T-helper 2 cell treated with Interferon-gamma antibody and Interleukin-4, amounts not matched to agents 5 μg/mL and 100 μg/mL, for 36 hours (primary cell): ENCODE results near the gene CCK.
"Not testable (repeated sequence)": the region's sequence is repeated elsewhere in the genome, so short reads cannot be mapped to it uniquely, and the experiment has no call there.

Experiments used
- DNase-seq: peaks from one replicate; pipeline ENCODE4 v3.0.0; 2021; ENCODE audit warnings: low spot score
- H3K27ac Mint-ChIP-seq: one replicate; pipeline ENCODE4 v1.8.0; 2021; ENCODE audit warnings: mild to moderate bottlenecking, mixed read lengths
- H3K27me3 Mint-ChIP-seq: one replicate; pipeline ENCODE4 v1.8.0; 2021; ENCODE audit warnings: low read depth, mixed read lengths
- H3K36me3 Mint-ChIP-seq: one replicate; pipeline ENCODE4 v1.8.0; 2021; ENCODE audit warnings: low read depth, mixed read lengths
- H3K4me1 Mint-ChIP-seq: one replicate; pipeline ENCODE4 v1.8.0; 2021; ENCODE audit warnings: low read depth, mixed read lengths
- H3K4me3 Mint-ChIP-seq: one replicate; pipeline ENCODE4 v1.8.0; 2022; ENCODE audit warnings: mild to moderate bottlenecking, moderate library complexity, mixed read lengths
- H3K9me3 Mint-ChIP-seq: one replicate; pipeline ENCODE4 v1.8.0; 2021; ENCODE audit warnings: mixed read lengths

CCK gene

DNA sequence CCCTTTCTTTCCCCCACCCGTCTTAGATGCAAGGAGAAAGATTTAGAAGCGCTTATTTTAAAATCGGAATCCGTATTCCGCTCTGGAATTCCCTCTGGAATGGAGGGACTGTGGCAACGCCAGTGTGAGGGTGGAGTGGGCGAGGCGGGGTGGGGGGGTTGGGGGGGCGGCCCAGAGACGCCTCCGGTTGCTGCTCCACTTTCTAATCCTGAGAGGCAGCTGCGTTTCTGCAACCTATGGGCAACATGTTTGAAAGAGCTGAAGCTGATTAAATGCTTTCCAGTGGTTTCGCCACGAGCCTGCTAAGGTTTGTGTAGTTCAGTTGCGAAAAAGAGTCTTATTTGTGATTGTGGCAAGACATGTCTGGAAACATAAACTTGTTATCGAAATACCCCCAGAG, at the start of gene CCK:
CCK (minus strand) TSS at position 101 of the 400 bp plus-strand sequence. CDS start 2,555 bp downstream, outside the sequence.
- no peak for DNase-seq
- Mint-ChIP-seq H3K9me3 (no peaks in the 10 kb centered on the region), H3K27me3 (peaks cover 70% of the 10 kb centered on the region), H3K27ac (no peak within 1 kb of the TSS), H3K4me1 (peaks cover 2% of the 10 kb centered on the region), H3K36me3 (no peaks in the 10 kb centered on the region), H3K4me3 (no peak within 1 kb of the TSS)

- H3K27ac Mint-ChIP-seq = no peak overlapping the region
- H3K9me3 Mint-ChIP-seq = peaks cover 32% of the 10 kb centered on the region
- no peaks in the 10 kb centered on the region for H3K27me3 Mint-ChIP-seq
- H3K4me1 Mint-ChIP-seq = no peaks in the 10 kb centered on the region
- no peak for DNase-seq
- H3K4me3 Mint-ChIP-seq = no peak overlapping the region
- H3K36me3 Mint-ChIP-seq = peaks cover 3% of the 10 kb centered on the region
These were observed 48.4 kb upstream of the CCK start for GRCh38 chr3:42314411-42314810.

DNA sequence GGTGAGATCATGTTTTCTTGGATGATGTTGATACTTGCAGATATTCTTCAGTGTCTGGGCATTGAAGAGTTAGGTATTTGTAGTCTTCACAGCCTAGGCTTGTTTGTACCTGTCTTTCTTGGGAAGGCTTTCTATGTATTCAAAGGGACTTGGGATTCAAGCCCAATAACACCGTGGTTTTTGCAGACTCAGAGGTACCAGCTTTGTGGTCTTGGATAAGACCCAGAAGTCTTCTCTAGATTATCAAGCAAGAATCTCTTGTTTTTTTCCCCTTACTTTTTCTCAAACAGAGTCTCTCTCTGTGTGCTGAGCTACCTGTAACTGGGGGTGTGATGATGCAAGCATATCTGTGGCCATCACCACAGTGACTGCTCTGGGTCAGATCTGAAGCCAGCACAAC, 42.7 kb upstream of the CCK start:
- H3K27ac Mint-ChIP-seq = no peak overlapping the region
- H3K27me3 Mint-ChIP-seq = peaks cover 6% of the 10 kb centered on the region
- no peak for DNase-seq
- H3K4me1 Mint-ChIP-seq = no peaks in the 10 kb centered on the region
- H3K36me3 Mint-ChIP-seq = no peaks in the 10 kb centered on the region
- H3K9me3 Mint-ChIP-seq = peaks cover 9% of the 10 kb centered on the region
- no peak overlapping the region for H3K4me3 Mint-ChIP-seq

DNA sequence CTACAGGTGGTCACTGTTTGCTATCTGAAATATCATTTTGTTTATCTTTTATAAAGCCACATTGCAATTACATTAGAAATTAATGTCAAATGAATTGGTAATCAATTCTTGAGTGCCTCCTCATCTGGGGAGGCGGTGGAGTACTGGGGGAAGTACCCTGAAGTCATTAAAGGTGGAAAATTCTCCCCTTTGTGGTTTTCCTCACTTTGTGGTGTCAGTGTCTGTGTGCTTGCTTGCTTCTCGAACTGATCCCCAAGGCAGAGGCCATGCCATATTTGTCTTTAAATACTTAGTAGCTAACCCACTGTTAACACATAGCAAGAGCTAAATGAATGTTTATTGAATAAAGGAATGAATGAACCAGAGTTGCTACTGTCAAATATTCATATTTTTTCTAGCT, 40.5 kb upstream of the CCK start:
- Mint-ChIP-seq H3K4me1 (no peaks in the 10 kb centered on the region), H3K27ac (no peak overlapping the region), H3K9me3 (no peaks in the 10 kb centered on the region), H3K36me3 (no peaks in the 10 kb centered on the region), H3K4me3 (no peak overlapping the region), H3K27me3 (peaks cover 6% of the 10 kb centered on the region)
- no peak for DNase-seq

GRCh38 chr3:42302924-42303634, 37.1 kb upstream of the CCK start:
- Mint-ChIP-seq H3K27ac (no peak overlapping the region), H3K36me3 (no peaks in the 10 kb centered on the region), H3K4me1 (no peaks in the 10 kb centered on the region), H3K27me3 (peaks cover 6% of the 10 kb centered on the region), H3K9me3 (no peaks in the 10 kb centered on the region), H3K4me3 (no peak overlapping the region)
- no peak for DNase-seq

DNA sequence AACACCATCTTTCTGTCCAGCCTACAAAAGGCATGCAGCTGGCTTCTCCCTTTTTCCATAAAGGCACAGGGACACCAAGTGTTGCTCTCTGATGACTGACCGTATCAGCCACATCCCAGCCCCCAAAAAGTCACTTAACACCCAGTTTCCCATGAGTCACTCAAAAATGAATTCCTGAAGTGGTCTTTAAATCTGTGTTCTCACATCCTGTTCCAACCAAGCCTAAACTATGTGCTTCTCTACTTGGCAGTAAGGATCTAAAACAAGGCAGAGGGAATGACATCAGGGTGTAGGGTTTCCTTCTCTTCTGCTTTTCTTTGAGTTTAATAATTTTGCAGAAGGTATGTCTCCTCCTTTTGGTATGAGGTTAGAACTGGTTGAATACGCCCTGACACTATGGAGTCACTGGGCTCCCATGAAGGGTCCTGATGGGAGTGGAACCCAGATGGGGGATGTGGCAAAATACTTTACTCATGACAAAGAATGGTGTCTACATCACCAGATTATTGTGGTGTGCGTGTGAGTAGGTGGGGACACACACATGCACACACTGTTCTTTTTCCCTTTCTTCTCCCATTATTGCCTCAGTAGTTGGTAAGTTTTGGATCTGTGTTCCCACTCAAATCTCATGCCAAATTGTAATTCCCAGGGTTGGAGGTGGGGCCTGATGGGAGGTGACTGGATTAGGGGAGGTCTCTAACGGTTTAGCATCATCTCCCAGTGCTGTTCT, 35.6 kb upstream of the CCK start:
- Mint-ChIP-seq H3K27ac (no peak overlapping the region), H3K4me3 (no peak overlapping the region), H3K27me3 (peaks cover 6% of the 10 kb centered on the region), H3K4me1 (no peaks in the 10 kb centered on the region), H3K36me3 (no peaks in the 10 kb centered on the region), H3K9me3 (no peaks in the 10 kb centered on the region)
- no peak for DNase-seq

DNA sequence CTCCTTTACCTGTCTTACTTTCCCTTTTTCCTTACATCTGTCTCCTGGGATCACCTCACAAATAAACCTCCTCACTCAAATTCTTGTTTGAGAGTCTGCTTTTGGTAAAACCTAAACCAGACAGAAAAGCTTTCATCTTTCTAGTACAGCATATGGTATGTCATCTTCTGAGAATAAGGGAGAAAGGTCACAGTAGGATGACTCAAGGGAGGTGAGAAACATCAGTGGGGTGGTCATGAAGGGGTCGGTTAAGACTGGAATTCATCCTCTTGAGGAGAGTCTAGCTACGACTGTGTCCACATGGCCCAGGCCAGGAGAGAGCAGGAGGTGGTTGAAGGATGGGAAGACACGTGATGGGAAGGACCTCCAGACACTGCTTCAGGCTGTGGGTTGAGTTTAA, 34.8 kb upstream of the CCK start:
- H3K36me3 Mint-ChIP-seq = no peaks in the 10 kb centered on the region
- H3K9me3 Mint-ChIP-seq = no peaks in the 10 kb centered on the region
- no peak overlapping the region for H3K27ac Mint-ChIP-seq
- DNase-seq = no peak
- H3K4me3 Mint-ChIP-seq = no peak overlapping the region
- H3K4me1 Mint-ChIP-seq = no peaks in the 10 kb centered on the region
- peaks cover 6% of the 10 kb centered on the region for H3K27me3 Mint-ChIP-seq

- Mint-ChIP-seq H3K36me3 (no peaks in the 10 kb centered on the region), H3K4me1 (no peaks in the 10 kb centered on the region), H3K9me3 (no peaks in the 10 kb centered on the region), H3K27me3 (peaks cover 4% of the 10 kb centered on the region), H3K27ac (no peak overlapping the region), H3K4me3 (no peak overlapping the region)
- no peak for DNase-seq
These were observed 34.0 kb upstream of the CCK start for GRCh38 chr3:42300013-42300412.

DNA sequence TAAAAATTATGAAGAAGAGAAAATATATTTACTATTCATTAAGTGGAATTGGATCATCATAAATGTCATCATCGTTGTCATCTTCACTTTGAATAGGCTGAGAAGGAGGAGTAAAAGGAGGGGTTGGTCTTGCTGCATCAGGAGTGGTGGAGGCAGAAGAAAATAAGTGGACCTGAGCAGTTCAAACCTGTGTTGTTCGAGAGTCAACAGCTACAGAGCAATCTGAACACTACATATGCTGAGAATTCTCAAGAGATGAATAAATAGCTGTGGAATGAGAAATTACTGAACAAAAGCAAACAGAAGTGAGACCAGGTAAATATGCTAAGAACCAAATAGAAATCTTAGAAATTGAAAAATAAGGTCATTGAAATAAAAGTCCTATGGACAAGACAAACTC, 32.3 kb upstream of the CCK start:
- no peaks in the 10 kb centered on the region for H3K36me3 Mint-ChIP-seq
- H3K4me3 Mint-ChIP-seq = no peak overlapping the region

GRCh38 chr3:42292009-42292408, 26.0 kb upstream of the CCK start:
- no peak for DNase-seq
- Mint-ChIP-seq H3K4me1 (no peaks in the 10 kb centered on the region), H3K27me3 (no peaks in the 10 kb centered on the region), H3K4me3 (no peak overlapping the region), H3K9me3 (no peaks in the 10 kb centered on the region), H3K27ac (no peak overlapping the region), H3K36me3 (no peaks in the 10 kb centered on the region)

More for the DNA sequence above, 32.3 kb upstream of the CCK start:
- Mint-ChIP-seq H3K9me3 (no peaks in the 10 kb centered on the region), H3K27me3 (no peaks in the 10 kb centered on the region), H3K27ac (no peak overlapping the region), H3K4me1 (no peaks in the 10 kb centered on the region)
- DNase-seq = no peak

- Mint-ChIP-seq H3K36me3 (no peaks in the 10 kb centered on the region), H3K27me3 (no peaks in the 10 kb centered on the region), H3K9me3 (no peaks in the 10 kb centered on the region), H3K27ac (no peak overlapping the region), H3K4me1 (no peaks in the 10 kb centered on the region), H3K4me3 (no peak overlapping the region)
- DNase-seq = no peak
These were observed 25.2 kb upstream of the CCK start for GRCh38 chr3:42290966-42291714.

DNA sequence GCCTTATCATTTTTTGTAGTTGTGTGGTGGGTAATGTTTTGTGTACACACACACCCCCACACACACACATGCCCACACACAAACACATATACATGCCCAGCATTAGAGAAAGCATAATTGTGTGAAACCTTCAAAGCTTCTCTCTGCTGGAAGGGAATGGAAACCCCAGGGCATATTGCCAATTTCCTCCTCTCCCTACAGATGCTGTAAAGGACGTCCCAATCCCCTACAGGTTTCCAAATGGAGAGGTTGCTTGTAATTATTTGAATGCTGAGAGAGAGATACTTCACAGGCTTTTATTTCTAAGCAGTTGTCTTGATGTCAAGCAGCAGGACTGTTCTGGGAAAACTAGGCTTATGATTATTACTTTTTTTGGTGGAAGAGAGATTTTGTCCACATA, 23.0 kb upstream of the CCK start:
- Mint-ChIP-seq H3K4me3 (no peak overlapping the region), H3K27ac (no peak overlapping the region), H3K36me3 (no peaks in the 10 kb centered on the region), H3K27me3 (no peaks in the 10 kb centered on the region), H3K9me3 (no peaks in the 10 kb centered on the region), H3K4me1 (no peaks in the 10 kb centered on the region)
- no peak for DNase-seq

DNA sequence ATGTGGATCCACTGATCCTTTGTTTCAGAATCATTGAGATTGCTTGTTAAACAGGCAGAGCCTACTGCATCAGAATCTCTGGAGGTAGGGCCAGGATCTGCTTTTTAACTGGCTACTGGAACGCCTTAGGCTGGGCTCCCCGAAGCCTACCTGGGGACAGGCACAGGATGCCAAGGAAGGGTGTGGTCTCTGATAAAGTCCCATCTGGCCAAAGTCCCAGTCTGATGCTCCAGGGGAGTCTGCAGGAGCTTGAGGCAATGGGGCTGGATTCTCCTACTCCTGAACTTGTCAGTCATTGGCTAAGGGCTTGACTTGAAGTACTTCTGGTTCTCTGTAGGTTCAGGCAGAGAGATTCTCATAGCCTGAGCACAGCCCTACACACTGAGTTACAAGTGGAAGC, 22.4 kb upstream of the CCK start:
- no peaks in the 10 kb centered on the region for H3K27me3 Mint-ChIP-seq
- H3K36me3 Mint-ChIP-seq = no peaks in the 10 kb centered on the region
- H3K27ac Mint-ChIP-seq = no peak overlapping the region
- H3K4me1 Mint-ChIP-seq = no peaks in the 10 kb centered on the region
- no peak overlapping the region for H3K4me3 Mint-ChIP-seq
- no peaks in the 10 kb centered on the region for H3K9me3 Mint-ChIP-seq
- no peak for DNase-seq

DNA sequence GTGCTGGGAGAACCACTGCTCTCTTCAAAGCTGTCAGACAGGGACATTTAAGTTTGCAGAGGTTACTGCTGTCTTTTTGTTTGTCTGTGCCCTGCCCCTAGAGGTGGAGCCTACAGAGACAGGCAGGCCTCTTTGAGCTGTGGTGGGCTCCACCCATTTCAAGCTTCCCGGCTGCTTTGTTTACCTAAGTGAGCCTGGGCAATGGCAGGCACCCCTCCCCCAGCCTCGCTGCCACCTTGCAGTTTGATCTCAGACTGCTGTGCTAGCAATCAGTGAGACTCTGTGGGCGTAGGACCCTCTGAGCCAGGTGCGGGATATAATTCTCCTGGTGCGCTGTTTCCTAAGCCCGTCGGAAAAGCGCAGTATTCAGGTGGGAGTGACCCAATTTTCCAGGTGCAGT, 21.4 kb upstream of the CCK start:
- not testable (repeated sequence) for H3K27ac Mint-ChIP-seq, H3K4me1 Mint-ChIP-seq, H3K27me3 Mint-ChIP-seq, H3K9me3 Mint-ChIP-seq, H3K4me3 Mint-ChIP-seq, H3K36me3 Mint-ChIP-seq, DNase-seq
